Measurements from ENCODE around the gene PACSIN3.

PACSIN3 gene

GRCh38 chr11:47165253-47165840, 20.9 kb downstream of the PACSIN3 start:
- no peak overlapping the region for H3K4me3 ChIP-seq (ENCODE audit: low read depth, low read length)
- H3K36me3 ChIP-seq: peaks cover 9% of the 10 kb centered on the region
- no peaks in the 10 kb centered on the region for H3K4me1 ChIP-seq
- no peak for DNase-seq
- TF ChIP-seq CTCF (IDR thresholded peaks at IDR 0.05; ENCODE audit: low read depth, low read length): no peak
- no peaks in the 10 kb centered on the region for H3K27me3 ChIP-seq
- H3K9me3 ChIP-seq: no peaks in the 10 kb centered on the region

- no peaks in the 10 kb centered on the region for H3K9me3 ChIP-seq
- no peaks in the 10 kb centered on the region for H3K4me1 ChIP-seq
- DNase-seq: no peak
- H3K36me3 ChIP-seq: peaks cover 9% of the 10 kb centered on the region
- no peak for TF ChIP-seq CTCF (IDR thresholded peaks at IDR 0.05; ENCODE audit: low read depth, low read length)
- H3K4me3 ChIP-seq (ENCODE audit: low read depth, low read length): no peak overlapping the region
- no peaks in the 10 kb centered on the region for H3K27me3 ChIP-seq
Measured at GRCh38 chr11:47164321-47164720, 21.9 kb downstream of the PACSIN3 start.

- no peak for TF ChIP-seq CTCF (IDR thresholded peaks at IDR 0.05; ENCODE audit: low read depth, low read length)
- DNase-seq: no peak
- Histone ChIP-seq H3K36me3 (peaks cover 9% of the 10 kb centered on the region), H3K9me3 (no peaks in the 10 kb centered on the region), H3K4me1 (no peaks in the 10 kb centered on the region), H3K27me3 (no peaks in the 10 kb centered on the region), H3K4me3 (ENCODE audit: low read depth, low read length) (no peak overlapping the region)
Measured at GRCh38 chr11:47163898-47164297, 22.3 kb downstream of the PACSIN3 start.

GRCh38 chr11:47163193-47163592, 23.0 kb downstream of the PACSIN3 start:
- H3K27me3 ChIP-seq: no peaks in the 10 kb centered on the region
- H3K9me3 ChIP-seq: no peaks in the 10 kb centered on the region
- TF ChIP-seq CTCF (IDR thresholded peaks at IDR 0.05; ENCODE audit: low read depth, low read length): no peak
- DNase-seq: no peak
- H3K4me1 ChIP-seq: no peaks in the 10 kb centered on the region
- no peak overlapping the region for H3K4me3 ChIP-seq (ENCODE audit: low read depth, low read length)
- H3K36me3 ChIP-seq: peaks cover 9% of the 10 kb centered on the region

- Histone ChIP-seq H3K4me1 (no peaks in the 10 kb centered on the region), H3K27me3 (no peaks in the 10 kb centered on the region), H3K4me3 (ENCODE audit: low read depth, low read length) (no peak overlapping the region), H3K36me3 (peaks cover 8% of the 10 kb centered on the region), H3K9me3 (no peaks in the 10 kb centered on the region)
- TF ChIP-seq CTCF (IDR thresholded peaks at IDR 0.05; ENCODE audit: low read depth, low read length): no peak
- no peak for DNase-seq
Measured at GRCh38 chr11:47162426-47162825, 23.8 kb downstream of the PACSIN3 start.

- no peak for DNase-seq
- H3K4me1 ChIP-seq: no peaks in the 10 kb centered on the region
- no peaks in the 10 kb centered on the region for H3K9me3 ChIP-seq
- no peaks in the 10 kb centered on the region for H3K27me3 ChIP-seq
- no peak overlapping the region for H3K4me3 ChIP-seq (ENCODE audit: low read depth, low read length)
- peaks cover 4% of the 10 kb centered on the region for H3K36me3 ChIP-seq
- no peak for TF ChIP-seq CTCF (IDR thresholded peaks at IDR 0.05; ENCODE audit: low read depth, low read length)
Measured at GRCh38 chr11:47161890-47162289, 24.3 kb downstream of the PACSIN3 start.

Measured in BE2C (cell line).